Right atrium auricular region (tissue), 2 donors: Measurements from ENCODE around the gene SLC12A8. TPM values are rescaled to one million over a fixed set of nuclear protein-coding genes. Genes with fewer than 3 reads are reported as not detected.

Source experiments
- DNase-seq: peaks from one replicate; pipeline ENCODE4 v3.0.0-alpha.2; 2019; ENCODE audit warnings: low spot score
- H3K27ac ChIP-seq, 2 donors: fragments of 200-600 bp; sonication (generic); 1 replicate in 1 of 2; 2 replicates in 1 of 2; pipeline ENCODE4 v1.5.1; 2016 to 2019
- H3K27me3 ChIP-seq, 2 donors: fragments of 200-600 bp; sonication (generic); one replicate each; pipeline versions ENCODE4 v1.5.1 to v1.6.0; 2017 to 2019
- H3K36me3 ChIP-seq: fragments of 200-600 bp; sonication (generic); one replicate; pipeline ENCODE4 v1.5.1; 2016
- H3K4me1 ChIP-seq, 2 donors: fragments of 200-600 bp; sonication (generic); one replicate each; pipeline versions ENCODE4 v1.5.1 to v1.6.0; 2017 to 2019
- H3K4me3 ChIP-seq, 2 donors: fragments of 200-600 bp; sonication (generic); 1 replicate in 1 of 2; 2 replicates in 1 of 2; pipeline ENCODE4 v1.5.1; 2017 to 2019; ENCODE audit warnings: mild to moderate bottlenecking in 1 of 2, moderate library complexity in 1 of 2
- H3K9me3 ChIP-seq, 2 donors: fragments of 200-600 bp; sonication (generic); one replicate each; pipeline ENCODE4 v1.5.1; 2019
- CTCF ChIP-seq, 2 donors: fragments of 200-600 bp; sonication (generic); IDR thresholded peaks; one replicate each; pipeline ENCODE4 v1.5.1; 2019; ENCODE audit warnings: antibody characterized with exemption in 2 of 2
- total RNA-seq, 2 donors: library from RNA; depleted of rRNA; stranded (reverse); fragments of >200 nt; gene quantifications; one replicate each; pipeline ENCODE4 v1.1.0, GENCODE V29; 2016

SLC12A8 gene
- total RNA-seq, 2 donors from 2014 or later, result 1.1 to 1.9 TPM

- TF ChIP-seq CTCF (IDR thresholded peaks at IDR 0.05), result no peak
- DNase-seq, result no peak
Measured at GRCh38 chr3:125207507-125207906, 5.0 kb downstream of the SLC12A8 start.

GRCh38 chr3:125206934-125207333 lies 5.6 kb downstream of the SLC12A8 start:
- no peak overlapping the region for H3K27ac ChIP-seq
- H3K4me1 ChIP-seq, result peaks cover 0 to 3% of the 10 kb centered on the region in 2 donors
- DNase-seq, result no peak

More at GRCh38 chr3:125207507-125207906, 5.0 kb downstream of the SLC12A8 start:
- no peak overlapping the region for H3K4me3 ChIP-seq
- no peaks in the 10 kb centered on the region for H3K36me3 ChIP-seq
- H3K4me1 ChIP-seq, result peaks cover 0 to 8% of the 10 kb centered on the region in 2 donors
- no peaks in the 10 kb centered on the region for H3K9me3 ChIP-seq
- peaks cover 0 to 4% of the 10 kb centered on the region in 2 donors for H3K27me3 ChIP-seq
- H3K27ac ChIP-seq, result no peak overlapping the region

DNA sequence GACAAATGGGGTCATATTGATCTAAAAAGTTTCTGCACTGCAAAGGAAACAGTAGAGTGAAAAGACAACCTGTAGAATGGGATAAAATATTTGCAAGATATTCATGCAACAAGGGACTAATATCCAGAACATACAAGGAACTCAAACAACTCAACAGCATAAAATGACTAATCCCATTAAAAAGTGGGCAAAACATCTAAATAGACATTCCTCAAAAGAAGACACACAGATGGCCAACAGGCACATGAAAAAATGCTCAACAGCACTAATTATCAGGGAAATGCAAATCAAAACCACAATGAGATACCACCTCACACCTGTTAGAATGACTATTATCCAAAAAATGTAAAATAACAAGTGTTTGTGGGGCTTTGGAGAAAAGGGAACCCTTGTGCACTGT lies 8.8 kb downstream of the SLC12A8 start:
- Histone ChIP-seq H3K27ac (no peak overlapping the region), H3K4me1 (no peaks in the 10 kb centered on the region), H3K9me3 (no peaks in the 10 kb centered on the region), H3K36me3 (no peaks in the 10 kb centered on the region), H3K4me3 (no peak overlapping the region), H3K27me3 (no peaks in the 10 kb centered on the region)
- DNase-seq, result no peak
- no peak for TF ChIP-seq CTCF (IDR thresholded peaks at IDR 0.05)

More at GRCh38 chr3:125206934-125207333, 5.6 kb downstream of the SLC12A8 start:
- Histone ChIP-seq H3K4me3 (no peak overlapping the region), H3K27me3 (no peaks in the 10 kb centered on the region), H3K9me3 (no peaks in the 10 kb centered on the region), H3K36me3 (no peaks in the 10 kb centered on the region)
- TF ChIP-seq CTCF (IDR thresholded peaks at IDR 0.05), result no peak

- no peak for DNase-seq
- H3K27me3 ChIP-seq, result no peaks in the 10 kb centered on the region
- no peaks in the 10 kb centered on the region for H3K36me3 ChIP-seq
- TF ChIP-seq CTCF (IDR thresholded peaks at IDR 0.05), result no peak
- H3K4me1 ChIP-seq, result no peaks in the 10 kb centered on the region
- H3K9me3 ChIP-seq, result no peaks in the 10 kb centered on the region
- H3K4me3 ChIP-seq, result no peak overlapping the region
- H3K27ac ChIP-seq, result no peak overlapping the region
Measured at GRCh38 chr3:125202197-125202596, 10.4 kb downstream of the SLC12A8 start.

- DNase-seq, result no peak
- Histone ChIP-seq H3K27ac (no peak overlapping the region), H3K4me3 (no peak overlapping the region), H3K27me3 (no peaks in the 10 kb centered on the region), H3K36me3 (no peaks in the 10 kb centered on the region), H3K4me1 (no peaks in the 10 kb centered on the region), H3K9me3 (no peaks in the 10 kb centered on the region)
- no peak for TF ChIP-seq CTCF (IDR thresholded peaks at IDR 0.05)
Measured at GRCh38 chr3:125200731-125201139, 11.8 kb downstream of the SLC12A8 start.
